ENCODE data around the gene SCGB2A2. TPM values are rescaled to one million over a fixed set of nuclear protein-coding genes. Genes with fewer than 3 reads are reported as not detected.

Gene SCGB2A2
- total RNA-seq, 1 donor from 2014 or later, result not detected

DNA sequence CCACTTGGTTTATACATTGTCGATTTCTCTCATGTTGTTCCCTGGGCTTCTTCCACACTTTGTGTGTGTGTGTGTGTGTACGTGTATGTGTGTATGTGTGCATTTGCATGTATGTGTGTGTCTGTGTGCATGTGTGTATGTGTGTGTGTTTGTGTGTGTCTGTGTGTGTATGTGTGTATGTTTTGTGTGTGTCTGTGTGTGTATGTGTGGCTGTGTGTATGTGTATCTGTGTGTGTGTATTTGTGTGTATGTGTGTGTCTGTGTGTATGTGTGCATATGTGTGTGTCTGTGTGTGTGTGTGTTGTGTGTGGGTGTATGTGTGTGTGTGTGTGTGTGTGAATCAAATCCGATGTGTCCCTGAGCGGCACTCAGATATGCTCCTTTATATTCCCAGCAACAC lies 32.5 kb upstream of the SCGB2A2 start:
- Mint-ChIP-seq H3K4me3 (ENCODE audit: unreplicated experiment) (no peak overlapping the region), H3K9me3 (ENCODE audit: unreplicated experiment) (no peaks in the 10 kb centered on the region), H3K27ac (ENCODE audit: unreplicated experiment) (no peak overlapping the region), H3K4me1 (ENCODE audit: unreplicated experiment) (no peaks in the 10 kb centered on the region), H3K36me3 (ENCODE audit: low read depth, unreplicated experiment) (no peaks in the 10 kb centered on the region), H3K27me3 (ENCODE audit: unreplicated experiment) (peaks cover 2% of the 10 kb centered on the region)
- no peak for DNase-seq (ENCODE audit: low spot score)
- TF ChIP-seq, protein P1, sequence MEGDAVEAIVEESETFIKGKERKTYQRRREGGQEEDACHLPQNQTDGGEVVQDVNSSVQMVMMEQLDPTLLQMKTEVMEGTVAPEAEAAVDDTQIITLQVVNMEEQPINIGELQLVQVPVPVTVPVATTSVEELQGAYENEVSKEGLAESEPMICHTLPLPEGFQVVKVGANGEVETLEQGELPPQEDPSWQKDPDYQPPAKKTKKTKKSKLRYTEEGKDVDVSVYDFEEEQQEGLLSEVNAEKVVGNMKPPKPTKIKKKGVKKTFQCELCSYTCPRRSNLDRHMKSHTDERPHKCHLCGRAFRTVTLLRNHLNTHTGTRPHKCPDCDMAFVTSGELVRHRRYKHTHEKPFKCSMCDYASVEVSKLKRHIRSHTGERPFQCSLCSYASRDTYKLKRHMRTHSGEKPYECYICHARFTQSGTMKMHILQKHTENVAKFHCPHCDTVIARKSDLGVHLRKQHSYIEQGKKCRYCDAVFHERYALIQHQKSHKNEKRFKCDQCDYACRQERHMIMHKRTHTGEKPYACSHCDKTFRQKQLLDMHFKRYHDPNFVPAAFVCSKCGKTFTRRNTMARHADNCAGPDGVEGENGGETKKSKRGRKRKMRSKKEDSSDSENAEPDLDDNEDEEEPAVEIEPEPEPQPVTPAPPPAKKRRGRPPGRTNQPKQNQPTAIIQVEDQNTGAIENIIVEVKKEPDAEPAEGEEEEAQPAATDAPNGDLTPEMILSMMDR (IDR thresholded peaks at IDR 0.05; ENCODE audit: unreplicated experiment), result no peak

DNA sequence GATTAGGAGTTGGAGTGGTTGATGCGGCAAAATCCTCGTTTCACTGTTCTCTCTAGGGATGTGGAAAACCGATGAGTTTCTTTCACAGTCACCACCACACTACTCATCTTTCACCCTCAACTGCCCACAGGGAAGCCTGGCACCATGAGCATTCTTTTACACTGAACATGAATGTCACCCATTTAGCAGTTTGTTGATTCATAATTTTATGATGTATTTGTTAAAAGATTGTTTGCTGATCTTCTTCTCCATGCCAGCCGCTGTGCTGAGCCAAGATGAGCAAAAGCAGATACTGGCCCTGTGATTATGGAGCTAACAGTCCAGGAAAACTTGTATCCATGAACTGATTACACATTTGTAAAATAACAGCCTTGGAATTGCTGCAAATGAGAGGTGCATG lies 31.8 kb upstream of the SCGB2A2 start:
- TF ChIP-seq, protein P1 (IDR thresholded peaks at IDR 0.05; ENCODE audit: unreplicated experiment), result no peak
- no peak overlapping the region for H3K4me3 Mint-ChIP-seq (ENCODE audit: unreplicated experiment)
- H3K9me3 Mint-ChIP-seq (ENCODE audit: unreplicated experiment), result no peaks in the 10 kb centered on the region
- no peaks in the 10 kb centered on the region for H3K36me3 Mint-ChIP-seq (ENCODE audit: low read depth, unreplicated experiment)
- DNase-seq (ENCODE audit: low spot score), result no peak
- H3K27ac Mint-ChIP-seq (ENCODE audit: unreplicated experiment), result no peak overlapping the region
- peaks cover 5% of the 10 kb centered on the region for H3K27me3 Mint-ChIP-seq (ENCODE audit: unreplicated experiment)
- no peaks in the 10 kb centered on the region for H3K4me1 Mint-ChIP-seq (ENCODE audit: unreplicated experiment)

DNA sequence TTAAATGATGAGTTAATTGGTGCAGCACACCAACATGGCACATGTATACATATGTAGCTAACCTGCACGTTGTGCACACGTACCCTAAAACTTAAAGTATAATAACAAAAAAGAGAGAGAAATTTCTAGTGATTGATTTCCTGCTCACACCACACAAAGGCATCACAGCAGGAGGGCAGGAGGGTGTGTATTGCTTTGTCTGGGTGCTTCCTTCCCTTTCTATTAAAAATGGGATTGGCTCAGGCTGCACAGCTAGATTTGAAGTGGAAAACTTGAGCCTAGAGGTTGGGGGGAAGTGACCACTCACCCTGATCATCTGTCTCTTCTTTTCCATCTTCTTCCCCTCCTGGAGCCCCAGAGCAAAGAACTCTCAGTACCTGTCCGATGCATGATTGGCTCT lies 28.9 kb upstream of the SCGB2A2 start:
- H3K4me1 Mint-ChIP-seq (ENCODE audit: unreplicated experiment), result no peaks in the 10 kb centered on the region
- no peaks in the 10 kb centered on the region for H3K36me3 Mint-ChIP-seq (ENCODE audit: low read depth, unreplicated experiment)
- H3K9me3 Mint-ChIP-seq (ENCODE audit: unreplicated experiment), result no peaks in the 10 kb centered on the region
- no peak overlapping the region for H3K27ac Mint-ChIP-seq (ENCODE audit: unreplicated experiment)
- TF ChIP-seq, protein P1 (IDR thresholded peaks at IDR 0.05; ENCODE audit: unreplicated experiment), result no peak
- H3K4me3 Mint-ChIP-seq (ENCODE audit: unreplicated experiment), result no peak overlapping the region
- H3K27me3 Mint-ChIP-seq (ENCODE audit: unreplicated experiment), result peaks cover 5% of the 10 kb centered on the region
- DNase-seq (ENCODE audit: low spot score), result no peak

DNA sequence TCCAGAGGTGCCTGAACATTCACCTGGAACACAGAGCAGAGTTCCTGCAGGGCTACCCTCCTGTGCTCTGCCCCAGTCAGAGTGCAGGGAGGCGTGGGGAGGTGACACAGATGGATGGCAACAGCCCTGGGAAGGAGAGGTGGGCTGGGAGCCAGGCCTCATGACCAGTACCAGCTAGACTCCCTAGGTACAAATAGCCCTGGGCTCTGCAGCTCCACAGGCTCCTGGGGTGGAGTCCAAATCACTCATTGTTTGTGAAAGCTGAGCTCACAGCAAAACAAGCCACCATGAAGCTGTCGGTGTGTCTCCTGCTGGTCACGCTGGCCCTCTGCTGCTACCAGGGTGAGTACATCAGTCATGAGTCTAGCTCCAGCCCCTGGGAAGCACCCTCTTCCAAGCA lies 27.9 kb upstream of the SCGB2A2 start, which contains the start of gene SCGB1D2:
SCGB1D2 (plus strand) TSS at position 219 of the 400 bp plus-strand sequence; CDS start at position 288, 69 bp downstream.
- DNase-seq (ENCODE audit: low spot score), result no peak

DNA sequence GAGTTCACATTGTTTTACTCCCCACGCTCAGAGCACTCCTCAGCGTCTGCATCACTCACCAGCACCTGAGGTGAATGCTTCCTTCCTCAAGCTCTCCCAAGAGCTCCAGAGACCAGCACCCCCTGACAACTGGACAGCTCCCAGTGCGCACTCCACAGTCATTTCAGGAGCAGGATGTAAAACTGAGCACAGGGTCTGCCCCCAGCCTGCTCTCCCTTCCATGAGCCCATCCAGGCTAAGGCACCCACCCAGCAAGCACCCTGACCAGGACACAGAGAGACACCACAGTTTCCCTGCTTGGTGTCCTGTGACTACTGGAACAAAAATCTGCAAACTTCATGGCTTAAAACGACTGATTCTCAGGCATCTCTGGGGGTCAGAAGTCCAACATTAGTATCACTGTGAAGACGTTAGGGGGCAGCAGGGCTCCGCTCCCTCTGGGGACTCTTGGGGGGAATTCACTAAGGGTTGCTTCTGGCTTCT lies 24.6 kb upstream of the SCGB2A2 start:
- peaks cover 9% of the 10 kb centered on the region for H3K9me3 Mint-ChIP-seq (ENCODE audit: unreplicated experiment)
- DNase-seq (ENCODE audit: low spot score), result peak; percentile 68
- H3K4me1 Mint-ChIP-seq (ENCODE audit: unreplicated experiment), result no peaks in the 10 kb centered on the region
- TF ChIP-seq, protein P1 (IDR thresholded peaks at IDR 0.05; ENCODE audit: unreplicated experiment), result peak; percentile 18
- H3K27ac Mint-ChIP-seq (ENCODE audit: unreplicated experiment), result no peak overlapping the region
- H3K27me3 Mint-ChIP-seq (ENCODE audit: unreplicated experiment), result peaks cover 5% of the 10 kb centered on the region
- no peak overlapping the region for H3K4me3 Mint-ChIP-seq (ENCODE audit: unreplicated experiment)
- H3K36me3 Mint-ChIP-seq (ENCODE audit: low read depth, unreplicated experiment), result no peaks in the 10 kb centered on the region

More for the DNA sequence above, 27.9 kb upstream of the SCGB2A2 start, which contains the start of gene SCGB1D2:
- Mint-ChIP-seq H3K27ac (ENCODE audit: unreplicated experiment) (no peak within 1 kb of the TSS), H3K27me3 (ENCODE audit: unreplicated experiment) (peaks cover 5% of the 10 kb centered on the region), H3K9me3 (ENCODE audit: unreplicated experiment) (no peaks in the 10 kb centered on the region), H3K4me1 (ENCODE audit: unreplicated experiment) (no peaks in the 10 kb centered on the region), H3K36me3 (ENCODE audit: low read depth, unreplicated experiment) (no peaks in the 10 kb centered on the region), H3K4me3 (ENCODE audit: unreplicated experiment) (no peak within 1 kb of the TSS)
- TF ChIP-seq, protein P1 (IDR thresholded peaks at IDR 0.05; ENCODE audit: unreplicated experiment), result no peak
